ENCODE data around the gene ABCC6.

DNA sequence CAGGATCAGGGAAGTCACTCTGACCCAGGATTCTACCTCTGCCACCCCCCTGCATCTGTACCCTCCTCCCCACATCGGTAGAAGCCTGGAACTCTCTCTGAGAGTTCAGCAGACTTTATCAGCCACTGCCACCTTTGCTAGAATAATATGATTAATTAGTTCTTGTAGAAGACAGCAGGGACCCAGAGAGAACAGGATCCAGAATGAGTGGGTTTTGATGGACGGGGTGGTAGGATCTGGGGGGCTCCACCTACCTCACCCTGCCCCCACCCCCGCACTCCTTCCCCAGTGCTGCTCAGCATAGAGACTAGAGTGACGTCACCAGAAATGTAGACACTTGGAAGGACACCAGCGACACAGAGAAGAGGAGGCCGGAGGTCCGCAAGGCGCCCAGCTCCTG, 33.5 kb downstream of the ABCC6 start:
- TF ChIP-seq POLR2A (IDR thresholded peaks at IDR 0.05; ENCODE audit: low read depth, low read length) = no peak
- no peak for TF ChIP-seq SPI1 (IDR thresholded peaks at IDR 0.05; ENCODE audit: low read depth, low read length)
- no peak for TF ChIP-seq POLR2AphosphoS5 (IDR thresholded peaks at IDR 0.05; ENCODE audit: low read depth, low read length)
- TF ChIP-seq TAF1 (IDR thresholded peaks at IDR 0.05; ENCODE audit: low read depth, low read length) = no peak
- no peak for TF ChIP-seq POU2F2 (IDR thresholded peaks at IDR 0.05; ENCODE audit: low read depth, low read length)
